ENCODE data around the gene BANP.
"Not testable (repeated sequence)": the region's sequence is repeated elsewhere in the genome, so short reads cannot be mapped to it uniquely, and the experiment has no call there.

DNA sequence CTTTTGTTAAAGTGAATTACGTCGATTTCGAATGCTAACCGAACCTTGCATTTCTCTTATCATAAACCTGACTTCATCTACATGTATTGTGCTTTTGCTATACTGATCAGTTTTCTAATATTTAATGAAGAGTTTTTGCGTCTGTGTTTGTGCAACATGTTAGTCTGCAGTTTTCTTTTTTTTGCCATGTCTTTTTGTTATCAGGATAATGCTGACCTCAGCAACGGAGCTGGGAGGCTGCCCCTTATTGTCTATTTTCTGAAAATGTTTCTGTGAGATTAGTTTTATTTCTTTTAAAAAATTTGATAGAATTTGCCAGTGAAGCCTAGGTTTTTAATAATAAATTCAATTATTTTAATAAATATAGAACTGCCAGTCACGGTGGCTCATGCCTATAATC is 40.9 kb downstream of the BANP start:
- not testable (repeated sequence) for TF ChIP-seq CTCF (IDR thresholded peaks at IDR 0.05); SIN3A (IDR thresholded peaks at IDR 0.05; ENCODE audit: borderline replicate concordance, insufficient read depth, low read depth, low read length); POLR2AphosphoS5 (IDR thresholded peaks at IDR 0.05; ENCODE audit: low read depth, low read length); TCF7L2 (IDR thresholded peaks at IDR 0.05; ENCODE audit: low read depth, low read length)
- TF ChIP-seq, protein P1, sequence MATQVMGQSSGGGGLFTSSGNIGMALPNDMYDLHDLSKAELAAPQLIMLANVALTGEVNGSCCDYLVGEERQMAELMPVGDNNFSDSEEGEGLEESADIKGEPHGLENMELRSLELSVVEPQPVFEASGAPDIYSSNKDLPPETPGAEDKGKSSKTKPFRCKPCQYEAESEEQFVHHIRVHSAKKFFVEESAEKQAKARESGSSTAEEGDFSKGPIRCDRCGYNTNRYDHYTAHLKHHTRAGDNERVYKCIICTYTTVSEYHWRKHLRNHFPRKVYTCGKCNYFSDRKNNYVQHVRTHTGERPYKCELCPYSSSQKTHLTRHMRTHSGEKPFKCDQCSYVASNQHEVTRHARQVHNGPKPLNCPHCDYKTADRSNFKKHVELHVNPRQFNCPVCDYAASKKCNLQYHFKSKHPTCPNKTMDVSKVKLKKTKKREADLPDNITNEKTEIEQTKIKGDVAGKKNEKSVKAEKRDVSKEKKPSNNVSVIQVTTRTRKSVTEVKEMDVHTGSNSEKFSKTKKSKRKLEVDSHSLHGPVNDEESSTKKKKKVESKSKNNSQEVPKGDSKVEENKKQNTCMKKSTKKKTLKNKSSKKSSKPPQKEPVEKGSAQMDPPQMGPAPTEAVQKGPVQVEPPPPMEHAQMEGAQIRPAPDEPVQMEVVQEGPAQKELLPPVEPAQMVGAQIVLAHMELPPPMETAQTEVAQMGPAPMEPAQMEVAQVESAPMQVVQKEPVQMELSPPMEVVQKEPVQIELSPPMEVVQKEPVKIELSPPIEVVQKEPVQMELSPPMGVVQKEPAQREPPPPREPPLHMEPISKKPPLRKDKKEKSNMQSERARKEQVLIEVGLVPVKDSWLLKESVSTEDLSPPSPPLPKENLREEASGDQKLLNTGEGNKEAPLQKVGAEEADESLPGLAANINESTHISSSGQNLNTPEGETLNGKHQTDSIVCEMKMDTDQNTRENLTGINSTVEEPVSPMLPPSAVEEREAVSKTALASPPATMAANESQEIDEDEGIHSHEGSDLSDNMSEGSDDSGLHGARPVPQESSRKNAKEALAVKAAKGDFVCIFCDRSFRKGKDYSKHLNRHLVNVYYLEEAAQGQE (IDR thresholded peaks at IDR 0.05; ENCODE audit: insufficient read depth in 1 of 2, low read depth in 2 of 2, low read length in 1 of 2), result not testable (repeated sequence)
